Neural cell (in vitro differentiated cells): ENCODE data around the gene GRIN2C. TPM values are rescaled to one million over a fixed set of nuclear protein-coding genes. Genes with fewer than 3 reads are reported as not detected.

Source experiments
- H2AFZ ChIP-seq: fragments of 200-600, 300-800 bp; sonication (generic), shearing (Covaris generic); 2 replicates; pipeline ENCODE4 v1.6.0; 2014; ENCODE audit warnings: low read depth, mild to moderate bottlenecking, antibody characterized with exemption, low read length, moderate library complexity
- H3F3A ChIP-seq: fragments of 200-600 bp; shearing (Covaris generic); 2 replicates; pipeline ENCODE4 v1.6.1; 2016; ENCODE audit warnings: mild to moderate bottlenecking, moderate library complexity, mixed read lengths, antibody characterized with exemption, low read length; ENCODE audit not compliant: insufficient read depth, poor library complexity, severe bottlenecking
- H3K27ac ChIP-seq: fragments of 200-600, 300-800 bp; sonication (generic), shearing (Covaris generic); 2 replicates; pipeline ENCODE4 v1.5.1; 2014; ENCODE audit warnings: mild to moderate bottlenecking, low read length, moderate library complexity
- H3K27me3 ChIP-seq: fragments of 300-800, 200-600 bp; sonication (generic), shearing (Covaris generic); 2 replicates; pipeline ENCODE4 v1.6.0; 2014; ENCODE audit warnings: mild to moderate bottlenecking, low read depth, low read length, moderate library complexity; ENCODE audit not compliant: insufficient read depth
- H3K36me3 ChIP-seq: fragments of 300-800, 200-600 bp; sonication (generic), shearing (Covaris generic); 2 replicates; pipeline ENCODE4 v1.5.1; 2014; ENCODE audit warnings: mild to moderate bottlenecking, antibody characterized with exemption, low read length, moderate library complexity; ENCODE audit not compliant: insufficient read depth
- H3K4me2 ChIP-seq: fragments of 300-800, 200-600 bp; sonication (generic), shearing (Covaris generic); 2 replicates; pipeline ENCODE4 v1.6.0; 2014; ENCODE audit warnings: mild to moderate bottlenecking, low read length
- H3K4me3 ChIP-seq: fragments of 300-800, 200-600 bp; sonication (generic), shearing (Covaris generic); 2 replicates; pipeline ENCODE4 v1.5.1; 2014; ENCODE audit warnings: mild to moderate bottlenecking, low read length, moderate library complexity
- H3K79me2 ChIP-seq: fragments of 200-600 bp; shearing (Covaris generic); replicated peaks from 2 replicates; pipeline ENCODE4 v1.6.0; 2014; ENCODE audit warnings: mild to moderate bottlenecking, low read length, moderate library complexity; ENCODE audit not compliant: insufficient read depth
- H3K9ac ChIP-seq: fragments of 300-800, 200-600 bp; sonication (generic), shearing (Covaris generic); 2 replicates; pipeline ENCODE4 v1.6.1; 2016; ENCODE audit warnings: mild to moderate bottlenecking, low read length, mixed read lengths
- H3K9me2 ChIP-seq: fragments of 200-600 bp; shearing (Covaris generic); 2 replicates; pipeline ENCODE4 v1.6.1; 2016; ENCODE audit warnings: mild to moderate bottlenecking, low read length, mixed read lengths; ENCODE audit not compliant: insufficient read depth
- H3K9me3 ChIP-seq: fragments of 200-600, 300-800 bp; sonication (generic), shearing (Covaris generic); 2 replicates; pipeline ENCODE4 v1.6.1; 2016; ENCODE audit warnings: mild to moderate bottlenecking, mixed run types, low read length, moderate library complexity, mixed read lengths
- H4K20me1 ChIP-seq: fragments of 200-600 bp; shearing (Covaris generic); 2 replicates; pipeline ENCODE4 v1.6.1; 2016; ENCODE audit warnings: mild to moderate bottlenecking, mixed run types; ENCODE audit not compliant: insufficient read depth
- CTCF ChIP-seq: fragments of 450-650 bp; IDR thresholded peaks from 2 replicates; pipeline ENCODE4 v1.5.1; 2014; ENCODE audit warnings: antibody characterized with exemption, mild to moderate bottlenecking, moderate library complexity; ENCODE audit not compliant: poor library complexity, severe bottlenecking
- EP300 ChIP-seq: fragments of 450-650 bp; conservative IDR thresholded peaks from 2 replicates; pipeline ENCODE4 v1.6.1; 2014; ENCODE audit warnings: antibody characterized with exemption, mild to moderate bottlenecking, moderate library complexity; ENCODE audit not compliant: poor library complexity, severe bottlenecking
- EZH2 ChIP-seq: fragments of 200-600, 300-800 bp; shearing (Covaris generic), sonication (generic); IDR thresholded peaks from 2 replicates; pipeline ENCODE4 v1.6.1; 2014; ENCODE audit warnings: antibody characterized with exemption, low read length, borderline replicate concordance, mild to moderate bottlenecking; ENCODE audit not compliant: insufficient read depth, poor library complexity, severe bottlenecking
- MXI1 ChIP-seq: fragments of 450-650 bp; conservative IDR thresholded peaks from 2 replicates; pipeline ENCODE4 v1.6.1; 2014; ENCODE audit warnings: antibody characterized with exemption, mild to moderate bottlenecking; ENCODE audit not compliant: poor library complexity, severe bottlenecking
- POLR2AphosphoS5 ChIP-seq: IDR thresholded peaks from 2 replicates; pipeline ENCODE4 v1.6.1; 2012
- RAD21 ChIP-seq: fragments of 450-650 bp; conservative IDR thresholded peaks from 2 replicates; pipeline ENCODE4 v1.6.1; 2014; ENCODE audit warnings: antibody characterized with exemption, mild to moderate bottlenecking, moderate library complexity
- REST ChIP-seq: IDR thresholded peaks from 2 replicates; pipeline ENCODE4 v1.6.1; 2012; ENCODE audit warnings: borderline replicate concordance
- SMC3 ChIP-seq: fragments of 450-650 bp; conservative IDR thresholded peaks from 2 replicates; pipeline ENCODE4 v1.6.1; 2014; ENCODE audit warnings: antibody characterized with exemption, mild to moderate bottlenecking, moderate library complexity; ENCODE audit not compliant: poor library complexity
- TAF1 ChIP-seq: IDR thresholded peaks from 2 replicates; pipeline ENCODE4 v1.6.1; 2012; ENCODE audit warnings: low read depth
- polyA plus RNA-seq: library from polyadenylated mRNA; depleted of rRNA; stranded (reverse); fragments of >200 nt; gene quantifications from 2 replicates; pipeline ENCODE4 v1.2.3, GENCODE V29; 2014

Gene GRIN2C
- polyA plus RNA-seq, 1 donor from 2014 or later: 0.04 TPM

- TF ChIP-seq REST: no peak
- no peak for TF ChIP-seq POLR2AphosphoS5
- no peak for TF ChIP-seq MXI1
Measured at GRCh38 chr17:74810699-74811485, 48.8 kb downstream of the GRIN2C start (continued).

- no peaks in the 10 kb centered on the region for H3K79me2 ChIP-seq
- no peak overlapping the region for H3K4me2 ChIP-seq
- H3K4me3 ChIP-seq: no peak overlapping the region
- H3K9me3 ChIP-seq: no peaks in the 10 kb centered on the region
- no peaks in the 10 kb centered on the region for H3K36me3 ChIP-seq
- H3K27ac ChIP-seq: no peak overlapping the region
- no peaks in the 10 kb centered on the region for H4K20me1 ChIP-seq
- no peaks in the 10 kb centered on the region for H3F3A ChIP-seq
- TF ChIP-seq RAD21 (no peak), TAF1 (no peak), EP300 (no peak), POLR2AphosphoS5 (no peak), SMC3 (no peak), EZH2 (no peak), CTCF (no peak), MXI1 (no peak), REST (no peak)
- no peak overlapping the region for H2AFZ ChIP-seq
- H3K9me2 ChIP-seq: no peaks in the 10 kb centered on the region
- H3K27me3 ChIP-seq: no peaks in the 10 kb centered on the region
- H3K9ac ChIP-seq: no peak overlapping the region
Measured at GRCh38 chr17:74808714-74809430, 50.8 kb downstream of the GRIN2C start.
